ENCODE data around the gene GRM7.

Gene GRM7

DNA sequence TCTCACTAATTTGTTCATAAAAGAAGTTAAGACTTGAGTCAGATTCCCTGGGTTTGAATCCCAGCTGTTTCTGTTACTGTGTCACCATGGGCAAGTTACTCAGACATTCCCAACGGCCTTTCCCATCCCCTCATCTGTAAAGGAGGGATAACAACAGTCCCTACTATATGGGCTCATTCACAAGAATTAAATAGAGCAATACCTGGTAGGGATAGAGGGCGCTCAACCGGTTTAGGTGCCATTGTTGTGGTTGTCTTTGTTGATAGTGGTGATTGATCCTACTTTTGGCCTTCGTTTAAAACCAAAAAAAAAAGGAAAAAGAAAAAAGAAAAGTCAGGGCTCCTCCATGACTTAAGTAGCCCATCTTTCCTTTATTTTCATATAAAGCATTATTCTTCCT lies 563.1 kb downstream of the GRM7 start:
- H3K4me1 ChIP-seq (ENCODE audit: low read length), result no peaks in the 10 kb centered on the region
- H3K9ac ChIP-seq (ENCODE audit: low read length), result no peak overlapping the region
- H3K9me3 ChIP-seq (replicated peaks; ENCODE audit: insufficient read depth, low read length), result no peaks in the 10 kb centered on the region
- no peaks in the 10 kb centered on the region for H3K27me3 ChIP-seq (replicated peaks; ENCODE audit: insufficient read depth, low read length)
- H3K36me3 ChIP-seq (replicated peaks; ENCODE audit: insufficient read depth, low read length), result no peaks in the 10 kb centered on the region
- no peaks in the 10 kb centered on the region for H4K20me1 ChIP-seq (ENCODE audit: insufficient read depth, low read length)
- no peaks in the 10 kb centered on the region for H3F3A ChIP-seq (ENCODE audit: insufficient read depth, low read length)
- no peaks in the 10 kb centered on the region for H3K79me2 ChIP-seq (ENCODE audit: low read length)
- no peak overlapping the region for H3K4me2 ChIP-seq (ENCODE audit: low read depth, low read length)
- no peak overlapping the region for H3K4me3 ChIP-seq (ENCODE audit: low read length)
- no peak for DNase-seq
- no peak overlapping the region for H3K27ac ChIP-seq (ENCODE audit: low read length)
- no peaks in the 10 kb centered on the region for H3K9me2 ChIP-seq (replicated peaks; ENCODE audit: insufficient read depth, low read length)
- TF ChIP-seq EZH2phosphoT487 (IDR thresholded peaks at IDR 0.05; ENCODE audit: low read length) (no peak), EZH2 (optimal IDR thresholded peaks at IDR 0.05; ENCODE audit: low read depth, low read length) (no peak)
- TF ChIP-seq, protein P1, sequence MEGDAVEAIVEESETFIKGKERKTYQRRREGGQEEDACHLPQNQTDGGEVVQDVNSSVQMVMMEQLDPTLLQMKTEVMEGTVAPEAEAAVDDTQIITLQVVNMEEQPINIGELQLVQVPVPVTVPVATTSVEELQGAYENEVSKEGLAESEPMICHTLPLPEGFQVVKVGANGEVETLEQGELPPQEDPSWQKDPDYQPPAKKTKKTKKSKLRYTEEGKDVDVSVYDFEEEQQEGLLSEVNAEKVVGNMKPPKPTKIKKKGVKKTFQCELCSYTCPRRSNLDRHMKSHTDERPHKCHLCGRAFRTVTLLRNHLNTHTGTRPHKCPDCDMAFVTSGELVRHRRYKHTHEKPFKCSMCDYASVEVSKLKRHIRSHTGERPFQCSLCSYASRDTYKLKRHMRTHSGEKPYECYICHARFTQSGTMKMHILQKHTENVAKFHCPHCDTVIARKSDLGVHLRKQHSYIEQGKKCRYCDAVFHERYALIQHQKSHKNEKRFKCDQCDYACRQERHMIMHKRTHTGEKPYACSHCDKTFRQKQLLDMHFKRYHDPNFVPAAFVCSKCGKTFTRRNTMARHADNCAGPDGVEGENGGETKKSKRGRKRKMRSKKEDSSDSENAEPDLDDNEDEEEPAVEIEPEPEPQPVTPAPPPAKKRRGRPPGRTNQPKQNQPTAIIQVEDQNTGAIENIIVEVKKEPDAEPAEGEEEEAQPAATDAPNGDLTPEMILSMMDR (IDR thresholded peaks at IDR 0.05; ENCODE audit: low read length), result no peak
- no peak overlapping the region for H2AFZ ChIP-seq (ENCODE audit: low read length)

DNA sequence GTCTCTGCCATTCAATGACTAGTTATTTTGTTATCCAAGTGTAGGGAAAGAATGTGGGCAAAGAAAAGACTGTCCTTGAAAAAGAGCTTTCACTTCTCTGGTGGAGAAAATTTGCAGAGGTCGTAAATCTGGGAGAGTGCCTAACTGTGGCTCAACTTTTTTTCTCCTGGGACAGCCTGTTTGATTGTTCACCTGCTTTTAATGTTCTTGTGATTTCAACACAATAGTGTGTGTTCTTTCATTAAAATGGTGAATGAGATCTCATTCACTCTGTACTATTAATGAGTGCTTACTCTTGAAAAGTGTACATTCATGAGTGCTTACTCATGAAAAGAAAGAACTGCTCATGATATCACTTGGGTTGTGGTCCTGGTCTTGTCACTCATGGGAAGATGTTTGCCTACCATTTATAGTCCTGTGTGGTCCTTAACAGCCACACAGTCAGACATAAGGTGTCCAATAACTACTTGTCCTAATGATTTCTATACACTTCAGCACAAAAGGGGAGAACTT lies 567.3 kb downstream of the GRM7 start:
- DNase-seq, result no peak

DNA sequence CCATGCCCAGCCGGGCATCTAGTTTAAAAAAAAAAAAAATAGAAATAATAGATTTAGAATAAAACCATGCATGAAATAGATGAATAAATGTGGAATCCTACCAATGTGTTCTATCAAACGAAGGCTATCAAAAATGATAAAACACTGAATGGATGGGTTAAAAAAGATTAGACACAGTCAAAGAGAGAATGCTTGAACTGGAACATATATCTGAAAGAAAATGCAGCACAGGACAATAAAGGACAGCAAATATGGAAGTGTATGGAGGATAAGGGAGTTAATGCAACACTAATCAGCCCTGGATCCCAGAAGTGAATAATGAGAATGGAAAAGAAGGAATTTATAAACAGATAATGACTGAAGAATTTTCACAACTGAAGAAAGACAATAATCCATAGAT lies 571.7 kb downstream of the GRM7 start:
- H3K9me3 ChIP-seq (replicated peaks; ENCODE audit: insufficient read depth, low read length), result no peaks in the 10 kb centered on the region
- no peak overlapping the region for H3K9ac ChIP-seq (ENCODE audit: low read length)
- no peak overlapping the region for H3K4me3 ChIP-seq (ENCODE audit: low read length)
- no peaks in the 10 kb centered on the region for H3K27me3 ChIP-seq (replicated peaks; ENCODE audit: insufficient read depth, low read length)
- no peaks in the 10 kb centered on the region for H4K20me1 ChIP-seq (ENCODE audit: insufficient read depth, low read length)
- H2AFZ ChIP-seq (ENCODE audit: low read length), result no peak overlapping the region
- H3K36me3 ChIP-seq (replicated peaks; ENCODE audit: insufficient read depth, low read length), result no peaks in the 10 kb centered on the region
- H3F3A ChIP-seq (ENCODE audit: insufficient read depth, low read length), result no peaks in the 10 kb centered on the region
- no peaks in the 10 kb centered on the region for H3K9me2 ChIP-seq (replicated peaks; ENCODE audit: insufficient read depth, low read length)
- no peaks in the 10 kb centered on the region for H3K4me1 ChIP-seq (ENCODE audit: low read length)
- TF ChIP-seq, protein P1 (IDR thresholded peaks at IDR 0.05; ENCODE audit: low read length), result no peak
- no peak for TF ChIP-seq EZH2phosphoT487 (IDR thresholded peaks at IDR 0.05; ENCODE audit: low read length)
- no peak for TF ChIP-seq EZH2 (optimal IDR thresholded peaks at IDR 0.05; ENCODE audit: low read depth, low read length)
- no peak overlapping the region for H3K27ac ChIP-seq (ENCODE audit: low read length)
- H3K4me2 ChIP-seq (ENCODE audit: low read depth, low read length), result no peak overlapping the region
- DNase-seq, result no peak
- H3K79me2 ChIP-seq (ENCODE audit: low read length), result no peaks in the 10 kb centered on the region

More for the DNA sequence above, 567.3 kb downstream of the GRM7 start:
- H3K79me2 ChIP-seq (ENCODE audit: low read length), result no peaks in the 10 kb centered on the region
- H3K9me3 ChIP-seq (replicated peaks; ENCODE audit: insufficient read depth, low read length), result no peaks in the 10 kb centered on the region
- H4K20me1 ChIP-seq (ENCODE audit: insufficient read depth, low read length), result no peaks in the 10 kb centered on the region
- no peak overlapping the region for H3K9ac ChIP-seq (ENCODE audit: low read length)
- H3K4me2 ChIP-seq (ENCODE audit: low read depth, low read length), result no peak overlapping the region
- H3K4me3 ChIP-seq (ENCODE audit: low read length), result no peak overlapping the region
- H3K27me3 ChIP-seq (replicated peaks; ENCODE audit: insufficient read depth, low read length), result no peaks in the 10 kb centered on the region
- H3K27ac ChIP-seq (ENCODE audit: low read length), result no peak overlapping the region
- no peaks in the 10 kb centered on the region for H3F3A ChIP-seq (ENCODE audit: insufficient read depth, low read length)
- TF ChIP-seq EZH2 (optimal IDR thresholded peaks at IDR 0.05; ENCODE audit: low read depth, low read length), result no peak
- TF ChIP-seq, protein P1 (IDR thresholded peaks at IDR 0.05; ENCODE audit: low read length), result no peak
- no peak for TF ChIP-seq EZH2phosphoT487 (IDR thresholded peaks at IDR 0.05; ENCODE audit: low read length)
- no peaks in the 10 kb centered on the region for H3K9me2 ChIP-seq (replicated peaks; ENCODE audit: insufficient read depth, low read length)
- no peaks in the 10 kb centered on the region for H3K36me3 ChIP-seq (replicated peaks; ENCODE audit: insufficient read depth, low read length)
- H2AFZ ChIP-seq (ENCODE audit: low read length), result no peak overlapping the region
- H3K4me1 ChIP-seq (ENCODE audit: low read length), result no peaks in the 10 kb centered on the region
